Progenitor cell of endocrine pancreas (in vitro differentiated cells): ENCODE results near the gene ADH5. TPM values are rescaled to one million over a fixed set of nuclear protein-coding genes. Genes with fewer than 3 reads are reported as not detected.
A peak's percentile ranks its signal among the peaks of the same experiment; 100 is the strongest.

Source experiments
- DNase-seq: peaks from one replicate; pipeline ENCODE4 v3.0.0; 2021; ENCODE audit warnings: low spot score; ENCODE audit not compliant: unreplicated experiment
- H3K27ac Mint-ChIP-seq: 2 replicates; pipeline ENCODE4 v1.8.0; 2021; ENCODE audit warnings: mild to moderate bottlenecking, moderate library complexity, mixed read lengths
- H3K27me3 Mint-ChIP-seq: 2 replicates; pipeline ENCODE4 v1.8.0; 2021; ENCODE audit warnings: mixed read lengths
- H3K36me3 Mint-ChIP-seq: 2 replicates; pipeline ENCODE4 v1.8.0; 2022; ENCODE audit warnings: mixed read lengths; ENCODE audit not compliant: insufficient read depth
- H3K4me1 Mint-ChIP-seq: 2 replicates; pipeline ENCODE4 v1.8.0; 2021; ENCODE audit warnings: low read depth, mixed read lengths
- H3K4me3 Mint-ChIP-seq: 2 replicates; pipeline ENCODE4 v1.8.0; 2021; ENCODE audit warnings: low read depth, mild to moderate bottlenecking, moderate library complexity, mixed read lengths
- H3K9me3 Mint-ChIP-seq: 2 replicates; pipeline ENCODE4 v1.8.0; 2021; ENCODE audit warnings: low read depth, mixed read lengths
- total RNA-seq: library from RNA; stranded (reverse); gene quantifications from 2 replicates; pipeline ENCODE4 v1.2.1, GENCODE V29; 2021
- TF ChIP-seq, protein P1 (sequence below): fragments of 200-600 bp; sonication (generic); IDR thresholded peaks from one replicate; pipeline ENCODE4 v1.5.0; 2021; ENCODE audit warnings: antibody characterized with exemption, mild to moderate bottlenecking; ENCODE audit not compliant: unreplicated experiment

ADH5 gene
- total RNA-seq, 1 donor from 2014 or later, result 213 TPM

GRCh38 chr4:99079625-99080295, 8.8 kb downstream of the ADH5 start:
- Mint-ChIP-seq H3K4me3 (no peak overlapping the region), H3K27ac (no peak overlapping the region), H3K27me3 (no peaks in the 10 kb centered on the region), H3K36me3 (peaks cover 30% of the 10 kb centered on the region), H3K9me3 (no peaks in the 10 kb centered on the region), H3K4me1 (peaks cover 2% of the 10 kb centered on the region)
- DNase-seq, result no peak
- TF ChIP-seq, protein P1, sequence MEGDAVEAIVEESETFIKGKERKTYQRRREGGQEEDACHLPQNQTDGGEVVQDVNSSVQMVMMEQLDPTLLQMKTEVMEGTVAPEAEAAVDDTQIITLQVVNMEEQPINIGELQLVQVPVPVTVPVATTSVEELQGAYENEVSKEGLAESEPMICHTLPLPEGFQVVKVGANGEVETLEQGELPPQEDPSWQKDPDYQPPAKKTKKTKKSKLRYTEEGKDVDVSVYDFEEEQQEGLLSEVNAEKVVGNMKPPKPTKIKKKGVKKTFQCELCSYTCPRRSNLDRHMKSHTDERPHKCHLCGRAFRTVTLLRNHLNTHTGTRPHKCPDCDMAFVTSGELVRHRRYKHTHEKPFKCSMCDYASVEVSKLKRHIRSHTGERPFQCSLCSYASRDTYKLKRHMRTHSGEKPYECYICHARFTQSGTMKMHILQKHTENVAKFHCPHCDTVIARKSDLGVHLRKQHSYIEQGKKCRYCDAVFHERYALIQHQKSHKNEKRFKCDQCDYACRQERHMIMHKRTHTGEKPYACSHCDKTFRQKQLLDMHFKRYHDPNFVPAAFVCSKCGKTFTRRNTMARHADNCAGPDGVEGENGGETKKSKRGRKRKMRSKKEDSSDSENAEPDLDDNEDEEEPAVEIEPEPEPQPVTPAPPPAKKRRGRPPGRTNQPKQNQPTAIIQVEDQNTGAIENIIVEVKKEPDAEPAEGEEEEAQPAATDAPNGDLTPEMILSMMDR, result no peak

DNA sequence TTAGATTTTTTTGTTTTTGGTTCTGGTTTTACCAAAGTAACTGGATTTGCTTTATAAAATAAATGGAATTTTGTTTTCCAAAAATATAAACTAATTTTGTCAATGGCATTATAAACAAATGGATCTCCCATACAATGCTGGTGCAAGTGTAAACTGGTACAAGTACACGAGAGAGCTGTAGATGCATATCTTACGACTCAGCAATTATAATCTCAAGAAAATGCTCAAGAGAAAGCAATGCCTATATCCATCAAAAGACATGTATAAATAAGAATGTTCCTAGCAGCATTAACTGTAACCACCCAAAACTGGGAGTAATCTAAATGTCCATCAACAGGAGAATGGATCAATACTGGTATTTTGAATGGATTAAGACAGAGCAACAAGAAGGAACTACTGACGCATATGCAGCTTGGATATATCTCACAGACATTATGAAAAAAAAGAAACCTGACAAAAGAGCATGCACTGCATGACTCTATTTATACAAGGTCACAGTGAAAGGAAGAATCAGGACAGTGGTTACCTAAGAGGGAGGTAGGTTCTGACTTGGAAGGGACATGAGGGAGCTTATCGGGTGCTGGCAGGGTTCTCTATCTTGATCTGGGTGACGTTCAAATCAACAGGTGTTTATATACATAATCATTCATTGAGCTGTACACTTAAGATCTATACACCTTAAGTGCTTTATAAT, 9.5 kb downstream of the ADH5 start:
- TF ChIP-seq, protein P1, result no peak
- no peak for DNase-seq
- Mint-ChIP-seq H3K27ac (no peak overlapping the region), H3K4me3 (no peak overlapping the region), H3K4me1 (peaks cover 2% of the 10 kb centered on the region), H3K27me3 (no peaks in the 10 kb centered on the region), H3K36me3 (peaks cover 30% of the 10 kb centered on the region), H3K9me3 (no peaks in the 10 kb centered on the region)

- Mint-ChIP-seq H3K4me3 (no peak overlapping the region), H3K9me3 (no peaks in the 10 kb centered on the region), H3K36me3 (peaks cover 35% of the 10 kb centered on the region), H3K4me1 (peaks cover 2% of the 10 kb centered on the region), H3K27me3 (no peaks in the 10 kb centered on the region), H3K27ac (no peak overlapping the region)
- TF ChIP-seq, protein P1, result no peak
- DNase-seq, result no peak
Observed at GRCh38 chr4:99078336-99078735, 10.3 kb downstream of the ADH5 start.

DNA sequence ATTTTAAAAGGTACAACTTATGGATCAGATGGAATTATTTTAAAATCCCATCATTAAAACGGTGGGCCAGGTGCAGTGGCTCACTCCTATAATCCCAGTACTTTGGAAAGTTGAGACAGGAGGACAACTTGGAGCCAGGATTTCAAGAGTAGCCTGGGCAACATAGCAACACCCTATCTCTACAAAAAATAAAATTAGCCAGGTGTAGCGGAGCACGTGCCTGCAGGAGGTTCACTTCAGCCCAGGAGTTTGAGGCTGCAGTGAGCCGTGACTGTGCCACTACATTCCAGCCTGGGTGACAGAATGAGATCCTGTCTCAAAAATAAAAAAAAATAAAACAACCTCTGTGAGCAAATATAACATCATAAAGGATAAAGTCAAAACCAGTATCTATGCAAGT, 11.4 kb downstream of the ADH5 start:
- Mint-ChIP-seq H3K27me3 (no peaks in the 10 kb centered on the region), H3K4me3 (no peak overlapping the region), H3K4me1 (peaks cover 2% of the 10 kb centered on the region), H3K27ac (peak overlapping the region; percentile 39), H3K9me3 (no peaks in the 10 kb centered on the region), H3K36me3 (peaks cover 44% of the 10 kb centered on the region)
- no peak for DNase-seq
- TF ChIP-seq, protein P1, result no peak

DNA sequence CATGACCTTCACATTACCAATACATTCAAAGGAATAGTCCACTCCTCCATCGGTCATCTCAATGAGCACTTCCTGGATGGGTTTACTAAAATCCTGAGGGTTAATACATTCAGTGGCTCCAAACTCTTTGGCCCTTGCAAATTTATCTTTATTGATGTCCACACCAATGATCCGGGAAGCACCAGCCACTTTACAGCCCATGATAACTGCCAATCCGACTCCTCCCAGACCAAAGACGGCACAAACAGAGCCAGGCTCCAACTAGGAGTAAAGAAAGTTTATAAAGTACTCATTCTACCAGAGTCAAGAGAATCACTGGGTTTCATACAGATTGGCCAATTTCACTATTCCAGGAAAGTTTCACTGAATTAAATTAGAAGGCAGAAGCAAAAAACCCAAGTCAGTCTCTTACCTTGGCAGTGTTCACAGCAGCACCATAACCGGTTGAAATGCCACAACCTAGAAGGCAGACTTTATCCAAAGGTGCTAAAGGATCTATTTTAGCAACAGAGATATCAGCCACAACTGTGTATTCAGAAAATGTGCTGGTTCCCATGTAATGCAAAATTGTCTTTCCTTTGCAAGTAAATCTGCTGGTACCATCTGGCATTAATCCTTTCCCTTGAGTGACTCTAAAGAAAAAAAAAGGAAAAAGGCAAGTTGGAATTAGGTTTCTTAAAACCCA, 12.2 kb downstream of the ADH5 start:
- no peak for DNase-seq
- H3K36me3 Mint-ChIP-seq, result peaks cover 42% of the 10 kb centered on the region
- no peak overlapping the region for H3K27ac Mint-ChIP-seq
- TF ChIP-seq, protein P1, result no peak
- no peaks in the 10 kb centered on the region for H3K27me3 Mint-ChIP-seq
- H3K4me3 Mint-ChIP-seq, result no peak overlapping the region
- peaks cover 2% of the 10 kb centered on the region for H3K4me1 Mint-ChIP-seq
- H3K9me3 Mint-ChIP-seq, result no peaks in the 10 kb centered on the region
